Heart left ventricle (tissue), 16 donors: ENCODE measurements around the gene SEZ6L2. TPM values are rescaled to one million over a fixed set of nuclear protein-coding genes. Genes with fewer than 3 reads are reported as not detected.
"Not testable (repeated sequence)": the region's sequence is repeated elsewhere in the genome, so short reads cannot be mapped to it uniquely, and the experiment has no call there.

Source experiments
- ATAC-seq, 4 donors: fragments of 200-7000 bp; cut with Tn5 transposase; one replicate each; pipeline ENCODE4 v1.9.1; 2020 to 2022; ENCODE audit warnings: moderate library complexity in 4 of 4, mild to moderate bottlenecking in 3 of 4, moderate number of reproducible peaks in 1 of 4
- DNase-seq, 5 donors: peaks; one replicate each; pipeline ENCODE4 v3.0.0-alpha.2; 2020
- H3K27ac ChIP-seq, 12 donors: fragments of 200-600 bp; sonication (generic) in 4 of 12; one replicate each; pipeline versions ENCODE4 v1.5.0 to v1.8.0; 2016 to 2022; ENCODE audit warnings: mild to moderate bottlenecking in 2 of 12
- H3K27me3 ChIP-seq, 9 donors: fragments of 200-600 bp; sonication (generic) in 2 of 9; one replicate each; pipeline versions ENCODE4 v1.5.1 to v1.8.0; 2016 to 2022; ENCODE audit warnings: mild to moderate bottlenecking in 3 of 9
- H3K36me3 ChIP-seq, 9 donors: fragments of 200-600 bp; sonication (generic) in 2 of 9; one replicate each; pipeline versions ENCODE4 v1.5.0 to v1.8.0; 2018 to 2022; ENCODE audit warnings: mild to moderate bottlenecking in 2 of 9
- H3K4me1 ChIP-seq, 12 donors: fragments of 200-600 bp; sonication (generic) in 4 of 12; one replicate each; pipeline versions ENCODE4 v1.5.0 to v1.8.0; 2016 to 2022; ENCODE audit warnings: mild to moderate bottlenecking in 3 of 12
- H3K4me3 ChIP-seq, 12 donors: fragments of 200-600 bp; sonication (generic) in 4 of 12; one replicate each; pipeline versions ENCODE4 v1.5.0 to v1.8.0; 2017 to 2022; ENCODE audit warnings: mild to moderate bottlenecking in 9 of 12, moderate library complexity in 4 of 12
- H3K9me3 ChIP-seq, 12 donors: fragments of 200-600 bp; sonication (generic) in 4 of 12; one replicate each; pipeline versions ENCODE4 v1.5.0 to v1.8.0; 2016 to 2022; ENCODE audit warnings: mild to moderate bottlenecking in 1 of 12
- POLR2A ChIP-seq, 2 donors: fragments of 450-650 bp; IDR thresholded peaks; one replicate each; pipeline ENCODE4 v1.6.1; 2017; ENCODE audit warnings: antibody characterized with exemption in 2 of 2, mild to moderate bottlenecking in 2 of 2, moderate library complexity in 2 of 2
- WGBS, 4 donors: extraction: QIAGEN DNeasy Blood & Tissue Kit in 2 of 4; methylation state at CpG; one replicate each; pipeline versions ENCODE4 v1.1.5 to v1.1.7; 2013 to 2018; 5-methylcytosine and 5-hydroxymethylcytosine counted together
- intact Hi-C, 10 donors: fragments of 100-400 bp; cut with DNase I; formaldehyde crosslinking; loops; one replicate each; pipeline versions ENCODE4 v1.11.1 to v1.14.2; 2022
- polyA plus RNA-seq, 2 donors: library from polyadenylated mRNA; stranded (reverse); fragments of 200-250 nt; gene quantifications; one replicate each; pipeline ENCODE4 v1.2.3, GENCODE V29; 2013
- total RNA-seq, 9 donors: library from RNA; depleted of rRNA in 2 of 9; stranded (reverse); fragments of >200 nt in 2 of 9; fragmentation: NEBNext Ultra II Directional in 3 of 9; extraction: Animal tissue kit (Norgen Biotek cat#: 25700) in 3 of 9; gene quantifications; one replicate each; pipeline versions ENCODE4 v1.1.0 to v1.2.4, GENCODE V29; 2016 to 2023
- TF ChIP-seq, protein P1 (sequence below), 12 donors: fragments of 200-600 bp; sonication (generic) in 4 of 12; IDR thresholded peaks; one replicate each; pipeline versions ENCODE4 v1.5.0 to v1.8.0; 2018 to 2022; ENCODE audit warnings: antibody characterized with exemption in 12 of 12, mild to moderate bottlenecking in 5 of 12
- donor health status: ischemic (EF 13 %, LVEDD 7.1; RV severe dilation, severe dysfunction).
- donor health status: healthy with polysubstance abuse.
- donor health status: DM: no; HTN: yes; CAD: no.
- donor health status: DM: no; HTN: no; CAD: no.
- donor health status: ischemic (EF 25% LVEDD 6.9; RV normal size, moderate dysfunction).
- donor health status: ischemic (EF 25% LVEDD 5.7; RV mildly dilated, moderate dysfunction).
- donor health status: healthy.
- donor health status: DM: yes; HTN: yes; CAD: no.
- donor health status: ischemic (EF 35%, LVEDD 5.7; RV mildly dilated, moderate dysfunction).
- donor health status: nonischemic (EF 11% LVEDD 7.7; RV severe dilation, severe dysfunction).
- donor health status: DM: yes; HTN: yes; CAD: no.
- donor health status: PGD.
- donor health status: ischemic (EF 29% LVEDD 5.4; RV normal size, mild dysfunction).
- donor health status: nonischemic (EF 23%, LVEDD 6.1; RV moderate dilation, normal function).

The SEZ6L2 gene
- total and polyA plus RNA-seq, 11 donors = 0.15 to 8.9 (median 1.1) TPM; not detected in 1

DNA sequence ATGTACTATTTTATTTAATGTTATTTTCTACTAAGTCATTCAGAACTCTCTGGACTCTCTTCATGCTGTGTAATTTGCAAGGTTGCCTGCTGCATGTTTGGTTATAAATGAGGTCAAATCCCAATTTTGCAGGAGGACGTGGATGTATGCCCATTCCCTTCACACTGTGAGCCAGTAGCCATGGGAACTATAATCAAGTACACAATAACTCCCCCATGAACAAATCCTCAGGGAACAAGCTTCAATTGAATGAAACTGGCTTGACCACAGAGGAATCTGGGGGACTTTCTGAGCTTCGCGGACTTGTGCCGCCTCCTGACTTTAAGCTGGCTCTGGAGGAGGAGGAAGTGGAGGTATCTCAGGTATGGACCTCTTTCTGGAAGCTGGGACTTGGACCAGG lies 41.3 kb upstream of the SEZ6L2 start:
- H3K4me1 ChIP-seq = no peaks in the 10 kb centered on the region
- no peak for ATAC-seq
- no peaks in the 10 kb centered on the region for H3K9me3 ChIP-seq
- WGBS, 4 donors = 37 to 61% (median 53%) methylated on average over 4 of the region's 4 CpGs
- no peak overlapping the region for H3K27ac ChIP-seq
- no peak overlapping the region for H3K4me3 ChIP-seq
- TF ChIP-seq, protein P1, sequence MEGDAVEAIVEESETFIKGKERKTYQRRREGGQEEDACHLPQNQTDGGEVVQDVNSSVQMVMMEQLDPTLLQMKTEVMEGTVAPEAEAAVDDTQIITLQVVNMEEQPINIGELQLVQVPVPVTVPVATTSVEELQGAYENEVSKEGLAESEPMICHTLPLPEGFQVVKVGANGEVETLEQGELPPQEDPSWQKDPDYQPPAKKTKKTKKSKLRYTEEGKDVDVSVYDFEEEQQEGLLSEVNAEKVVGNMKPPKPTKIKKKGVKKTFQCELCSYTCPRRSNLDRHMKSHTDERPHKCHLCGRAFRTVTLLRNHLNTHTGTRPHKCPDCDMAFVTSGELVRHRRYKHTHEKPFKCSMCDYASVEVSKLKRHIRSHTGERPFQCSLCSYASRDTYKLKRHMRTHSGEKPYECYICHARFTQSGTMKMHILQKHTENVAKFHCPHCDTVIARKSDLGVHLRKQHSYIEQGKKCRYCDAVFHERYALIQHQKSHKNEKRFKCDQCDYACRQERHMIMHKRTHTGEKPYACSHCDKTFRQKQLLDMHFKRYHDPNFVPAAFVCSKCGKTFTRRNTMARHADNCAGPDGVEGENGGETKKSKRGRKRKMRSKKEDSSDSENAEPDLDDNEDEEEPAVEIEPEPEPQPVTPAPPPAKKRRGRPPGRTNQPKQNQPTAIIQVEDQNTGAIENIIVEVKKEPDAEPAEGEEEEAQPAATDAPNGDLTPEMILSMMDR (IDR thresholded peaks at IDR 0.05) = no peak
- TF ChIP-seq POLR2A (IDR thresholded peaks at IDR 0.05) = no peak
- DNase-seq = no peak
- H3K27me3 ChIP-seq = no peaks in the 10 kb centered on the region
- intact Hi-C loops = loop anchor here in 2 of 10 donors (5.0 to 10.0 kb wide), 2 partner anchors 48 to 56 kb away; no protein-coding TSS in a partner anchor
- no peaks in the 10 kb centered on the region for H3K36me3 ChIP-seq

DNA sequence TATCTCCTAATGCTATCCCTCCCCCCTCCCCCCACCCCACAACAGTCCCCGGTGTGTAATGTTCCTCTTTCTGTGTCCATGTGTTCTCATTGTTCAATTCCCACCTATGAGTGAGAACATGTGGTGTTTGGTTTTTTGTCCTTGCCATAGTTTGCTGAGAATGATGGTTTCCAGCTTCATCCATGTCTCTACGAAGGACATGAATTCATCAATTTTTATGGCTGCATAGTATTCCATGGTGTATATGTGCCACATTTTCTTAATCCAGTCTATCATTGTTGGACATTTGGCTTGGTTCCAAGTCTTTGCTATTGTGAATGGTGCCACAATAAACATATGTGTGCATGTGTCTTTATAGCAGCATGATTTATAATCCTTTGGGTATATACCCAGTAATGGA lies 32.4 kb upstream of the SEZ6L2 start:
- intact Hi-C loops, ATAC-seq, H3K4me3 ChIP-seq, H3K9me3 ChIP-seq, DNase-seq, H3K4me1 ChIP-seq, H3K27ac ChIP-seq, H3K27me3 ChIP-seq, H3K36me3 ChIP-seq: not testable (repeated sequence)
- 83 to 98% (median 92%) methylated on average over 2 of the region's 2 CpGs for WGBS, 4 donors

DNA sequence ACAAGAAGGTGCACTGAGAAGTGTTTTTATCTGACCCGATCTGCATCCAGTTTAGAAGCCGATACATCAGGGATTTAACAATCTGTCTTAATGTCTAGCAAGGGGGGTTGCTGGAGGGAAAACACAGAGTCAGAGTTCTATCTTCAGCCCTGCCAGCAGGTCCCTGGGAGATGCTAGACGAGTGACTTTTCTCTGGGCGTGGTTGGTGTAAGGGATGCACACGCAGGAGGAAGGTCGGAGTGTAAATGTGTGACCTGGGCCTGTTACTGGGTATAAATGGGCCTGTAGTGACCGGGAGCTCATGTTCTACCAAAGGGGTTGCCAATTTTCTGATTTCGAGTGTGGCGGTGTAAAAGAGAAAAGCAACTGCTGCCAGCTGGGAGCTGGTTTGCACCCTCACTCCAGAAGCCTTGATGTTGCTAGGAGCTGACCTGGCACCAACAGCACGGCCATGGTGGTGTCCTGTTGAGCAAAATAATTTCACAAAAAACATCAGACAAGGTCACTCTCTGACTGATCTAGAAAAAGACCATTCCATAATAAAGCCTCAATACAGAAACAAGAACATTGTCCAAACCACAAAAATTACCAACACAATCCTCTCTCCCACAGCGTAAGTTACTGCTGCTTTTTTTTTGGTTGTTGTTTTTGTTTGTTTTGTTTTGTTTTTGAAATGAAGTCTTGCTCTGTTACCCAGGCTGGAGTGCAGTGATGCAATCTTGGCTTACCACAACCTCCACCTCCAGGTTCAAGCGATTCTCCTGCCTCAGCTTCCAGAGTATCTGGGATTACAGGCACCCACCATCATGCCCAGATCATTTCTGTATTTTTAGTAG lies 27.9 kb upstream of the SEZ6L2 start:
- H3K27ac ChIP-seq = peak overlapping the region in 10 of 12 donors; percentile 72 to 96 (median 88)

DNA sequence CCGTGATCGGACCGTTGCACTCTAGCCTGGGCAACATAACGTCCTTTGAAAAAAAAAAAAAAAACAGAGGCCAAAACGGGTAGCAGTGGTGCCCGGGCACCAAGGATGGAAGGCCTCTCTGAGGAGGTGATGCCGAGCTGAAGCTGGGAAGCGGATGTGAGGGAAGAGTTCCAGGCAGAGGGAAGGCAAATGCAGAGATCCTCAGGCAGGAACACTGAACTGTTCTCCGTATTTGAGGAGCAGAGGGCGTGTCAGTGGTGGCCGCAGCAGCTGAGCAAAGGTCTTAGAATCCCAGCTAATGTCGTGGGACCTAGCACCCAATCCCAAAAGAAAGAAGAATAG lies 27.3 kb upstream of the SEZ6L2 start:
- TF ChIP-seq, protein P1 (IDR thresholded peaks at IDR 0.05) = no peak
- no peak for TF ChIP-seq POLR2A (IDR thresholded peaks at IDR 0.05)
- Histone ChIP-seq H3K4me3 (peak overlapping the region; percentile 72 to 100 (median 92)), H3K27me3 (no peaks in the 10 kb centered on the region), H3K9me3 (no peaks in the 10 kb centered on the region), H3K36me3 (peaks cover 0 to 20% (median 14%) of the 10 kb centered on the region in 9 donors), H3K27ac (peak overlapping the region; percentile 72 to 96 (median 88)), H3K4me1 (peaks cover 4 to 27% (median 18%) of the 10 kb centered on the region in 12 donors)
- peak; percentile 17 to 60 (median 50) for ATAC-seq
- 2 to 3% (median 2%) methylated on average over 12 of the region's 12 CpGs for WGBS, 4 donors
- DNase-seq = peak in 1 of 5 donors; percentile 34
- intact Hi-C loops = loop anchor here in 8 of 10 donors (1.0 to 10.0 kb wide), 10 partner anchors 26 to 81 kb away; partner anchors contain the start of genes INO80E (in 3 of the 8), TMEM219 (in 3 of the 8), HIRIP3 (in 2 of the 8) and TAOK2 (in 2 of the 8)

More for the DNA sequence above, 27.9 kb upstream of the SEZ6L2 start:
- Histone ChIP-seq H3K4me3 (peak overlapping the region in 10 of 12 donors; percentile 72 to 100 (median 92)), H3K4me1 (peaks cover 4 to 27% (median 18%) of the 10 kb centered on the region in 12 donors), H3K9me3 (no peaks in the 10 kb centered on the region), H3K27me3 (no peaks in the 10 kb centered on the region), H3K36me3 (peaks cover 0 to 13% (median 9%) of the 10 kb centered on the region in 9 donors)
- ATAC-seq = no peak
- no peak for DNase-seq
- intact Hi-C loops = loop anchor here in 8 of 10 donors (1.0 to 10.0 kb wide), 7 partner anchors 34 to 80 kb away; partner anchors contain the start of genes TMEM219 (in 3 of the 8), HIRIP3 (in 2 of the 8), INO80E (in 2 of the 8) and TAOK2 (in 1 of the 8)
- TF ChIP-seq POLR2A (IDR thresholded peaks at IDR 0.05) = no peak
- TF ChIP-seq, protein P1 (IDR thresholded peaks at IDR 0.05) = no peak
- WGBS, 4 donors = 73 to 76% (median 74%) methylated on average over 12 of the region's 12 CpGs
